ENCODE measurements around the gene GXYLT1.

GRCh38 chr12:42192258-42192657 lies 47.6 kb upstream of the GXYLT1 start:
- TF ChIP-seq POLR2A (IDR thresholded peaks at IDR 0.05) (no peak), POLR2AphosphoS5 (IDR thresholded peaks at IDR 0.05) (no peak), CTCF (IDR thresholded peaks at IDR 0.05) (no peak), EP300 (IDR thresholded peaks at IDR 0.05) (no peak)

All from sigmoid colon (tissue), 4 donors.